Vagina (tissue), 2 donors: ENCODE data around the gene LUZP1. TPM values are rescaled to one million over a fixed set of nuclear protein-coding genes. Genes with fewer than 3 reads are reported as not detected.

ENCODE experiments used
- DNase-seq, 2 donors: peaks; one replicate each; pipeline ENCODE4 v3.0.0-alpha.2; 2017; ENCODE audit errors: extremely low spot score in 2 of 2
- H3K27ac ChIP-seq: fragments of 200-600 bp; sonication (generic); one replicate; pipeline ENCODE4 v1.5.1; 2019
- H3K27me3 ChIP-seq: fragments of 200-600 bp; sonication (generic); one replicate; pipeline ENCODE4 v1.5.1; 2019
- H3K36me3 ChIP-seq, 2 donors: fragments of 200-600 bp; sonication (generic); one replicate each; pipeline ENCODE4 v1.5.1; 2017 to 2019
- H3K4me1 ChIP-seq: fragments of 200-600 bp; sonication (generic); one replicate; pipeline ENCODE4 v1.5.1; 2019
- H3K4me3 ChIP-seq, 2 donors: fragments of 200-600 bp; sonication (generic); 1 replicate in 1 of 2; 2 replicates in 1 of 2; pipeline ENCODE4 v1.5.1; 2016 to 2019
- H3K9me3 ChIP-seq: fragments of 200-600 bp; sonication (generic); one replicate; pipeline ENCODE4 v1.5.1; 2019
- POLR2A ChIP-seq, 2 donors: fragments of 450-650 bp; IDR thresholded peaks; one replicate each; pipeline ENCODE4 v1.6.1; 2017; ENCODE audit warnings: antibody characterized with exemption in 2 of 2, mild to moderate bottlenecking in 2 of 2, moderate library complexity in 2 of 2
- POLR2AphosphoS5 ChIP-seq, 2 donors: sonication (generic); formaldehyde crosslinking; IDR thresholded peaks; one replicate each; pipeline ENCODE4 v1.9.0; 2017; ENCODE audit warnings: antibody characterized with exemption in 2 of 2, mild to moderate bottlenecking in 2 of 2, low read depth in 1 of 2; ENCODE audit not compliant: insufficient read depth in 1 of 2
- intact Hi-C: fragments of 100-400 bp; cut with DNase I; formaldehyde crosslinking; loops from one replicate; pipeline ENCODE4 v1.15.1; 2023
- total RNA-seq: library from RNA; depleted of rRNA; stranded (reverse); fragments of >200 nt; gene quantifications from one replicate; pipeline ENCODE4 v1.2.3, GENCODE V29; 2016
- TF ChIP-seq, protein P1 (sequence below), 3 experiments: fragments of 450-650 bp in 2 of 3; fragments of 200-600 bp in 1 of 3; sonication (generic) in 1 of 3; IDR thresholded peaks; one replicate each; pipeline ENCODE4 v1.5.1; 2017 to 2019; ENCODE audit warnings: antibody characterized with exemption in 3 of 3, mild to moderate bottlenecking in 2 of 3, moderate library complexity in 2 of 3

The LUZP1 gene
- total RNA-seq, 1 donor from 2014 or later, result 23.8 TPM

DNA sequence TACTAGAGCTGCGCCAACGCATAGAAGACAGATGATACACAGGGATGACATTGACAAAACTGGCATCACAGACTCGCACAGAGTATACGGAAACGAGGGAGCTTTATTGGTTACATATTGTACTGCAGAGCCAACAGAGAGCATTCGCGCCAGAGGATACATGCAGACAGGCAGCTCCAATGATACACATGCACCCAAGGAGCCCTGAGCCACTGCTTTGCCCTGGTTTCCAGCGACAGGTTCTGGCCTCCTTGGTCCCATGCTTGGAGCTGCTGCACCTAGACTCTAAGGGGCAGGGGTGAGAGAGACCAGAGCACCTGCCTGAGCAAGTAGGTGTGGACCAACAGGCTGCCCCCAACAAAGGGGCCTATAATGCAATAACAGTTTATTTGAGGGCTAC is 83.8 kb downstream of the LUZP1 start:
- H3K27ac ChIP-seq, result no peak overlapping the region
- peaks cover 11% of the 10 kb centered on the region for H3K4me1 ChIP-seq
- H3K36me3 ChIP-seq, result peaks cover 3 to 84% of the 10 kb centered on the region in 2 donors
- DNase-seq, result no peak
- no peaks in the 10 kb centered on the region for H3K9me3 ChIP-seq
- TF ChIP-seq POLR2A (IDR thresholded peaks at IDR 0.05) (no peak), POLR2AphosphoS5 (IDR thresholded peaks at IDR 0.05; ENCODE audit: insufficient read depth in 1 of 2, low read depth in 1 of 2) (no peak)
- TF ChIP-seq, protein P1, sequence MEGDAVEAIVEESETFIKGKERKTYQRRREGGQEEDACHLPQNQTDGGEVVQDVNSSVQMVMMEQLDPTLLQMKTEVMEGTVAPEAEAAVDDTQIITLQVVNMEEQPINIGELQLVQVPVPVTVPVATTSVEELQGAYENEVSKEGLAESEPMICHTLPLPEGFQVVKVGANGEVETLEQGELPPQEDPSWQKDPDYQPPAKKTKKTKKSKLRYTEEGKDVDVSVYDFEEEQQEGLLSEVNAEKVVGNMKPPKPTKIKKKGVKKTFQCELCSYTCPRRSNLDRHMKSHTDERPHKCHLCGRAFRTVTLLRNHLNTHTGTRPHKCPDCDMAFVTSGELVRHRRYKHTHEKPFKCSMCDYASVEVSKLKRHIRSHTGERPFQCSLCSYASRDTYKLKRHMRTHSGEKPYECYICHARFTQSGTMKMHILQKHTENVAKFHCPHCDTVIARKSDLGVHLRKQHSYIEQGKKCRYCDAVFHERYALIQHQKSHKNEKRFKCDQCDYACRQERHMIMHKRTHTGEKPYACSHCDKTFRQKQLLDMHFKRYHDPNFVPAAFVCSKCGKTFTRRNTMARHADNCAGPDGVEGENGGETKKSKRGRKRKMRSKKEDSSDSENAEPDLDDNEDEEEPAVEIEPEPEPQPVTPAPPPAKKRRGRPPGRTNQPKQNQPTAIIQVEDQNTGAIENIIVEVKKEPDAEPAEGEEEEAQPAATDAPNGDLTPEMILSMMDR (IDR thresholded peaks at IDR 0.05), result no peak
- intact Hi-C loops, result no loop called here
- no peak overlapping the region for H3K4me3 ChIP-seq
- no peaks in the 10 kb centered on the region for H3K27me3 ChIP-seq

DNA sequence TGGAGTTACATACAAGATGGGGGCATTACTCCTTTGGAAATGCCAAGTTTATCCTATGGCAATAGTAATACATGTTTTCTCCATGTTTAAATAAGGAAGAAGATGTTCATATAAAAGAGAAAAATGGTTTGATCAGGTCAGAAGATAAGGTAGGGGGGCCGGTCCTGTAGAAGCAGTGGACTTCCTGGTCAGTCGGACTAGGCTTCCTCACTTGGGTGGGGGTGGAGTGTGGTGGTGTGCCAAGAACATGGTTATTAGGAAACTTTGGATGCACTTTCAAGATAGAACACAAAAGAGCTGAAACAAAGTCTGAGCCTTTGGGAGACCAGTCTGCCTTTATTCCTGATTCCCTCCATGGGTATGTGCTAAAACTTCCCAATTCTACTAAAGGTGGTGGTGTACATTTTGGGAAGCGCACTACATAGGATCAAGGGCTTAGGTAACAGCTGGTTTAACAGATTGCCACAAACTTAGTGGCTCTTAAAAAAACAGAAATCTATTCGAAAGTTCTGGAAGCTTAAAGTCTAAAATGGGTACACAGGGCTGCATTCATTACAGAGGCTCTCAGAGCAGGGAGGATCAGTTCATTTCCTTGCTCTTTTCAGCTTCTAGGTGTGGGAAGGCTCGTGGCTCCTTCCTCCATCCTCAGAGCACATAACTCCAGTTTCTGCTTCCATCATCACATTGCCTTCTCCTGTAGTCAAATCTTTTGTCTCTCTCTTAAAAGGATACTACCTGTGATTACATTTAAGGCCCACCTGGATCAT is 84.8 kb downstream of the LUZP1 start:
- Histone ChIP-seq H3K9me3 (no peaks in the 10 kb centered on the region), H3K36me3 (peaks cover 3 to 88% of the 10 kb centered on the region in 2 donors), H3K4me1 (peaks cover 16% of the 10 kb centered on the region), H3K27me3 (no peaks in the 10 kb centered on the region), H3K27ac (no peak overlapping the region), H3K4me3 (no peak overlapping the region)
- intact Hi-C loops, result no loop called here
- TF ChIP-seq, protein P1 (IDR thresholded peaks at IDR 0.05), result no peak
- TF ChIP-seq POLR2A (IDR thresholded peaks at IDR 0.05) (no peak), POLR2AphosphoS5 (IDR thresholded peaks at IDR 0.05; ENCODE audit: insufficient read depth in 1 of 2, low read depth in 1 of 2) (no peak)
- no peak for DNase-seq

DNA sequence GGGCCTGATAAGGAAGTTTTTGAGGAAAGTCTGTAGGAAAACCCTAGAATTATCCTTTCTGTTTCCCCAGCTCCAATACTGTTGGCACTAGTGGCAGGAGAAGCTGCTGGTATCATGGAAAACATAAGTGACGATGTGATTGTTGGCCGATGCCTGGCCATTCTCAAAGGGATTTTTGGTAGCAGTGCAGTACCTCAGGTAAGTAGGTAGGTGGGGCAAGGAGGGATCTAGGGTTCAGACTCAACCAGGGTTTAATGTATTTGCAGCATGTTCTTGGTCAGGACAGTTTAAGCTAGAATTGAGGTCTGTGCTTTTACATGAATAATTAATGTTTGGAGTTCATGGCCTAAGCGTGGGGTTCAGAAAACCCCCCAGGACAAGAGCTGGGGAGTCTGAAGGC is 87.3 kb downstream of the LUZP1 start:
- no peak for DNase-seq
- intact Hi-C loops, result no loop called here
- Histone ChIP-seq H3K4me3 (no peak overlapping the region), H3K9me3 (no peaks in the 10 kb centered on the region), H3K4me1 (peaks cover 16% of the 10 kb centered on the region), H3K27me3 (no peaks in the 10 kb centered on the region), H3K36me3 (peaks cover 3 to 84% of the 10 kb centered on the region in 2 donors), H3K27ac (no peak overlapping the region)
- no peak for TF ChIP-seq POLR2AphosphoS5 (IDR thresholded peaks at IDR 0.05; ENCODE audit: insufficient read depth in 1 of 2, low read depth in 1 of 2)
- TF ChIP-seq POLR2A (IDR thresholded peaks at IDR 0.05), result no peak
- TF ChIP-seq, protein P1 (IDR thresholded peaks at IDR 0.05), result no peak

DNA sequence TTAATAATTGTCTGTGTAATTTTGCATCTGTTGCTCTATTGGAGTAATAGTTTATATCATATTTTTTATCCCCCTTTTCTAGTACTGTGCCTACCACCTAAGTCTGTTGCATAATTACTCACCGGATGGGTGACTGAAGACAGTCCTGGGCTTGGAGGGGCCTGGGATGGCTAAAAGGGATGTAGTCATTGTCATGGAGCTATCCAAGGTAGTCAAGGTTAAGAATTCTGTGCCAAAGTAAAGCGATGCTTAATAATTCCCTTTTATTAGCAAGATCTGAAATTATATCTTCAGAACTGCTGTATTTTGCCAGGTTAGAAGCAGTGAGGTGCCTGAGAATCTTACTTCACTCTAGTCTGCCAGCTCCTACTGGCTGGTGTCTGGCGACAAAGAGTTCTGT is 87.8 kb downstream of the LUZP1 start:
- Histone ChIP-seq H3K27me3 (no peaks in the 10 kb centered on the region), H3K4me3 (no peak overlapping the region), H3K4me1 (peaks cover 16% of the 10 kb centered on the region), H3K27ac (no peak overlapping the region), H3K36me3 (peaks cover 3 to 79% of the 10 kb centered on the region in 2 donors), H3K9me3 (no peaks in the 10 kb centered on the region)
- TF ChIP-seq POLR2A (IDR thresholded peaks at IDR 0.05) (no peak), POLR2AphosphoS5 (IDR thresholded peaks at IDR 0.05; ENCODE audit: insufficient read depth in 1 of 2, low read depth in 1 of 2) (no peak)
- TF ChIP-seq, protein P1 (IDR thresholded peaks at IDR 0.05), result no peak
- no peak for DNase-seq
- intact Hi-C loops, result no loop called here

DNA sequence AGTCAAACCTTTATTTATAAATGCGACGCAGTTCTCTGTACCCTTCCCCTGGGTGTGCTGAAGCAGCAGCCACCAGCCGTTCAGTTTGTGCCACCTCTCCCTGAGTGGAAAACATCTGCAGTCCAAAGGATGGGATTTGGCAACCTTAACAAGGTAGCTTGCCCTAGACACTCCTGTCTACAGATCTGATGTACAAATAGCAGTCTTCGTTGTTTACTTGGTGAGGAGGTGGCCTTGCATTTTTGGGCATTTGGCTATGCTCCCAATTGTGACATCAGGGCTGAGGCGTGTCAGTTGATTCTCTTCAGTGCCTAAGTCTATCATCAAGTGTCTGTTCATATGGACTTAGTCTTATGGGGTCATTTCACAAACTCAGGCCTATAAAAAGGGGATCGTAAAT is 89.6 kb downstream of the LUZP1 start:
- TF ChIP-seq POLR2AphosphoS5 (IDR thresholded peaks at IDR 0.05; ENCODE audit: insufficient read depth in 1 of 2, low read depth in 1 of 2), result no peak
- TF ChIP-seq, protein P1 (IDR thresholded peaks at IDR 0.05), result no peak
- TF ChIP-seq POLR2A (IDR thresholded peaks at IDR 0.05), result no peak
- no peaks in the 10 kb centered on the region for H3K9me3 ChIP-seq
- intact Hi-C loops, result no loop called here
- H3K27ac ChIP-seq, result no peak overlapping the region
- H3K27me3 ChIP-seq, result no peaks in the 10 kb centered on the region
- peaks cover 13% of the 10 kb centered on the region for H3K4me1 ChIP-seq
- no peak for DNase-seq
- H3K4me3 ChIP-seq, result no peak overlapping the region
- peaks cover 3 to 67% of the 10 kb centered on the region in 2 donors for H3K36me3 ChIP-seq
